HG03354 (cell line): ENCODE results near the gene CENPP.

Experiments used
- ATAC-seq: cut with Tn5 transposase; IDR thresholded peaks from one replicate; pipeline ENCODE4 v1.9.1; 2021; ENCODE audit warnings: mild to moderate bottlenecking; ENCODE audit not compliant: unreplicated experiment, poor library complexity, severe bottlenecking

Gene CENPP

GRCh38 chr9:92603990-92604389 is 278.2 kb downstream of the CENPP start:
- ATAC-seq, result no peak

GRCh38 chr9:92605224-92605623 is 279.5 kb downstream of the CENPP start:
- no peak for ATAC-seq

GRCh38 chr9:92607088-92607487 is 281.3 kb downstream of the CENPP start:
- ATAC-seq, result no peak

DNA sequence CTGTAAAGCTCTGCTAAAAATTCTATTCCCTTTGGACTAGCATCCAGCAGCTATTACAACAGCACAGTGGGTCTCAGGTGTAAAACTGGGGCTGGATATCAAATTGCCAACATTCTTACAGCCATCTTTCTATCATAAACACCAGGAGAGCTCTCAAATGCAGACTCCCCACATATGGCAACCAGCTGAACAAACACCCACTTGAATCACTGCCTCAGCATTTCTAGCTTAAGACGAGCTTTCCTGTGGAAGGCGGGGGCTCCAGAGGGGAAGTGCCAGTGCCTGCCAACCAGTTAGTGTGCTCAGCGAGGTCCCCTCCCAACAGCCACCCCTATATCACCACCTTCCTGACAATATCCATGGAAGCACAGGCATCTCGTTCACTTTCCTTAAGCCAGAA is 282.0 kb downstream of the CENPP start:
- no peak for ATAC-seq

- no peak for ATAC-seq
Observed at GRCh38 chr9:92608241-92608908, 282.6 kb downstream of the CENPP start.

- ATAC-seq, result no peak
Observed at GRCh38 chr9:92608909-92609445, 283.2 kb downstream of the CENPP start.

DNA sequence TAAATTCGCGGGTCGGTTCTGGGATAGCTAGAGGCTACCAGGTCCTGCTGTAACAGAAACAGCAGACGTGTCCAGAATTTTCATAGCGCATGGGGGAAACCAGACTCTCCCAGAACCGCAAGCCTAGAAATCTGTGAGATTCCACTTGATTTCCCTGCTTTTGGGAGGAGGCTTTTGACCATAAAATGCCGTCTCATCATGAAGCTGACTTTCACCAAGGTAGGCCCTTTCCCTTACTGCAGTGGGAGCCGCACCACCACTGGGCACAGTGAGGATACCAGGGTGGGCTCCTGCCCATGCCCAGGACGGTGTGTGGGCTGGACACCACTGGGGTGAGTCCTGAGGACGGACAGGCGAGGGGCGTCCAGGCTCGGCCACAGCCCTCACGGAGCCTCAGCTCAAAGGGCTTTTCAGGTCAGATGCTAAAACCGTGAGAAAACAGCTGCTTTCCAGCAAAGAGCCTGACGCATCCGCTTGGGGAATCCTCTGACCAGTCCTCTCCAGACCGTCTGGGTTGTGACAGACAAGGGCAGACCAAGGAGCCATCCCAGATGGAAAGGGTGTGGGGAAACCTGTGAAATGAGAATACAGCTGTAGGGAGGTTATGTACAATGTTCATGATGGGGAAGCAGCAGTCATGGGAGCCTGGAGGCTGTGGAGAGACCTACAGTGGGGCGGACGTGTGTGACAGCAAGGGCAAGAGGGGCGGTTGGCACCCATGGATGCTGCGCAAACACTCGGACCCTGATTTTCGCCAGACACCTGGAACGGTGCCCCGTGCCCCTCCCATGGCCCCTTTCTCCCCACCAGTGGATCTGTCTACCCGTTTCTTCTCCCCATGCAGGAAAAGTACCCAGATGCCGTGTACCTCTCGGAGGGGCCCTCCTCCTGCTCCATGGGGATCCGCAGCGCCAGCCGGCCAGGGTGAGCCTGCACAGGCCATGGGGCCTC is 285.0 kb downstream of the CENPP start:
- no peak for ATAC-seq

GRCh38 chr9:92611621-92612285 is 286.0 kb downstream of the CENPP start:
- no peak for ATAC-seq

- no peak for ATAC-seq
Observed at GRCh38 chr9:92612292-92612691, 286.5 kb downstream of the CENPP start.

GRCh38 chr9:92612816-92613215 is 287.1 kb downstream of the CENPP start:
- ATAC-seq, result no peak

GRCh38 chr9:92613268-92614122 is 287.7 kb downstream of the CENPP start:
- no peak for ATAC-seq

GRCh38 chr9:92614123-92614510 is 288.4 kb downstream of the CENPP start:
- no peak for ATAC-seq

DNA sequence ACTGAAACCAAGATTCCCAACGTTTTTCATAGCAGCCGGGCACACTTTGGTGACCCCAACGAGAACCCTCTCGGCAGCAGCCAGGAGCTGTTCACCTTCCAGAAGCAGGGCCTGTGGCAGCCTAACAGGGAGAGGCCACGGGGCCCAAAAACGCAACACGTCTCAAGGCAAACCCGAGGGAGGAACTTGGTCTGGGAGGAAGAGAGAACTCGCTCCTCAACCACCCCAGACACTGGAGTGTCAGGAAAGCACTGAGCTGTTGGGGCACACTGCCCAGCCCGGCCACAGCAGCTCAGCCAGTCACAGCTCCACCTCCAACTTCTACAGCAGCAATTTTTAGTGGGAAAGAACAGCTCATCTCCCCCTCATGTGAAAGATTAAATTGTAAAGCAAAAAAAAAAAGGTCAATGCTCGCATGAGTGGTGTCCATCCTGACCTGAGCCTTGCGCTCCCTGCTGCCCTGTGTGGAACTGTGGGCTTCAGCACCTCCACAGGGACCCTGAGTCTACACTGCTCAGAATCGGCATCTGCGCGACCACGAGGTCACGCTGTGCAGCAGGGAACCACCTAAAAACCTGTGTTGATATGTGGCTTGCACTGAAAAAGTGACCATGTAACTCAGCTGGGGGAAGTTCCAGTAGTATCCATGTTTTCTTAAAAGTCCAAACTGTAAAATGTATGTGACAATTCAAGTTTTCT is 289.2 kb downstream of the CENPP start:
- no peak for ATAC-seq

DNA sequence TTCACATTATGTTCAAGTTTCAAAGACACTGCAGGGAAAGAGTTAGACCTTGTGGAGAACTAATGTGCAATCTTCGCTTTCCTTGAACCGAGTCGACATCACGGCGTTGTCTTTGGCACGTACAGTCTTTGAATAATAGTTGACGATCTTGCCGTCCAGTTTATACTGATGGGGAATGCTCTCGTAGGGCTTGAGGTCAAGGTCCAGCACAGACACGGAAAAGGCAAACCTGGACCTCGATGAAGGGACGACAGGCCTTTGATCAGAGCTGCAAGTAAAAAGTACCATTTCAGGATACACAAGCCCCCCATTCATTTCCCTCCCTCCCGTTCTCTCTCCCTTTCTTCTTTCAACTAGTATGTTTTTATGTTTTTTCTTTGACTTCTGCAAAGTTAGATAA is 290.0 kb downstream of the CENPP start:
- ATAC-seq, result no peak

GRCh38 chr9:92616199-92616641 is 290.5 kb downstream of the CENPP start:
- no peak for ATAC-seq

DNA sequence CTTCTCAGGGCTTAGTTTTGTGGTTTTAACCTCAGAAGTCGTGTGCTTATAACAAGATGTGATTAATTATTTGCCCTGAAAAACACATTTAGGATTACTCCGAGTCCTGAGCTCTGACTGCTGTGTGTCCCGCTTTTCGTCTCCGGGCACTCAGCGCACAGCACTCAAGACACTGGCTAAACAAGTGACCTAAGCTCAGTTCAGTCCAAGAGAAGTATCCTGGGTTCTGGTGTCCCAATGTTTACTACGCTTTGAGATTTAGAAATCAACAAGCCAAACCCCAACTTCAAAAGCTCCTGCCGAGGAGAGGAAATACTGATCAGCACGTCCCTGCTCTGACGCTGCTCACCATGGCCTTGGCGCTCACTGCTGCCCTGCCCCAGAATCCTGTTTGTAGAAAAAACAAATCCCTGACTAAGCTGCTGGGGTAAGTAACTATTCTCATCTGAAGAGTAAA is 290.9 kb downstream of the CENPP start:
- ATAC-seq, result no peak

DNA sequence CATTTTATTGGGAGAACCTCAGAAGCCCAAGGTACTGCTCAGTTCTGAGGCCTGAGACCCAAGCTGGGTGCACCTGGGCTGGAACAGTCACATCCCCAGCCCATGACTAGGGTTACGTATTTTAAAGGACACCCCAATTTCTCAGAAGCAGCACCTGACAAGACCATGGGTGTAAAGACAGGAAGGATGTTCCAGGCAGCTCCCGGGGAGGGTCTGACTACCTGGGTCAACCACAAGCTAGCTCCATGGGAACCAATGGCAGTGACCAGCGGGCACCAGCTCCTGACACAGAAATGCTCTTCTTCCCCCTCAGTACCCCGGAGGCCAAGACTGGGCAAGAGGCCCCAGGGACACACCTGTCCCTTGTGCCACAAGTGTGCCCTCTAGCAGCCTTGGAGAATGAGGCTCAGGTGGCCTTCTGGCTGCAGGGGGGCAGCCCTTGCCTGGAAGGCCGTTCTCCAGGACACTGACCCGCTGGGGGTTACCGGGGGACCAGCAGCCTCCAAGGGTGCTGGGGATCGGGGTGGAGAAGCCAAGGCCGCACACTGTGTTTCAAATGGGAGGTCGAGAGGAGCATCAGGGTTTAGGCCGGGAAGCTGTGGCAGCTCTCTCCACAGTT is 291.6 kb downstream of the CENPP start:
- ATAC-seq, result no peak

GRCh38 chr9:92617951-92618510 is 292.3 kb downstream of the CENPP start:
- no peak for ATAC-seq
